Sigmoid colon (tissue), 4 donors: ENCODE measurements around the gene UBXN7.
"Not testable (repeated sequence)": the region's sequence is repeated elsewhere in the genome, so short reads cannot be mapped to it uniquely, and the experiment has no call there.

ENCODE experiments used
- EP300 ChIP-seq, 4 donors: sonication (generic); formaldehyde crosslinking; IDR thresholded peaks; one replicate each; pipeline ENCODE4 v1.6.1; 2017; ENCODE audit warnings: antibody characterized with exemption in 4 of 4
- POLR2A ChIP-seq, 2 donors: fragments of 450-650 bp; IDR thresholded peaks; one replicate each; pipeline ENCODE4 v1.6.1; 2016; ENCODE audit warnings: antibody characterized with exemption in 2 of 2, mild to moderate bottlenecking in 2 of 2, moderate library complexity in 2 of 2
- POLR2AphosphoS5 ChIP-seq, 4 donors: sonication (generic); formaldehyde crosslinking; IDR thresholded peaks; one replicate each; pipeline ENCODE4 v1.6.1; 2017; ENCODE audit warnings: antibody characterized with exemption in 4 of 4
- TF ChIP-seq, protein P1 (sequence below), 4 experiments: fragments of 450-650 bp in 3 of 4; fragments of 200-600 bp in 1 of 4; IDR thresholded peaks; one replicate each; pipeline ENCODE4 v1.5.1; 2016 to 2019; ENCODE audit warnings: antibody characterized with exemption in 4 of 4, mild to moderate bottlenecking in 3 of 4, moderate library complexity in 2 of 4

DNA sequence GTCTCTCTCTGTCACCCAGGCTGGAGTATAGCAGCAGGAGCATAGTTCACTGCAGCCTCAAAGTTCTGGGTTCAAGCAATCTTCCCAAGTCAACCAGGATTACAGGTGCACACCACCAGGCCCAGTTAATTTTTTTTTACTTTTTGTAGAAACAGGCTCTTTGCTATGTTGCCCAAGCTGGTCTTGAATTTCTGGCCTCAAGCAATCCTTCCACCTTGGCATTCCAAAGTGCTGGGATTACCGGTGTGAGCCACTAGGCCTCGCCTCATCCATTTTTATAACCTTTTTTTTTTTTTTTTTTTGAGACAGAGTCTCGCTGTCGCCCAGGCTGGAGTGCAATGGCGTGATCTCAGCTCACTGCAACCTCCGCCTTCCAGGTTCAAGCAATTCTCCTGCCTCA lies 7.8 kb downstream of the UBXN7 start:
- TF ChIP-seq, protein P1, sequence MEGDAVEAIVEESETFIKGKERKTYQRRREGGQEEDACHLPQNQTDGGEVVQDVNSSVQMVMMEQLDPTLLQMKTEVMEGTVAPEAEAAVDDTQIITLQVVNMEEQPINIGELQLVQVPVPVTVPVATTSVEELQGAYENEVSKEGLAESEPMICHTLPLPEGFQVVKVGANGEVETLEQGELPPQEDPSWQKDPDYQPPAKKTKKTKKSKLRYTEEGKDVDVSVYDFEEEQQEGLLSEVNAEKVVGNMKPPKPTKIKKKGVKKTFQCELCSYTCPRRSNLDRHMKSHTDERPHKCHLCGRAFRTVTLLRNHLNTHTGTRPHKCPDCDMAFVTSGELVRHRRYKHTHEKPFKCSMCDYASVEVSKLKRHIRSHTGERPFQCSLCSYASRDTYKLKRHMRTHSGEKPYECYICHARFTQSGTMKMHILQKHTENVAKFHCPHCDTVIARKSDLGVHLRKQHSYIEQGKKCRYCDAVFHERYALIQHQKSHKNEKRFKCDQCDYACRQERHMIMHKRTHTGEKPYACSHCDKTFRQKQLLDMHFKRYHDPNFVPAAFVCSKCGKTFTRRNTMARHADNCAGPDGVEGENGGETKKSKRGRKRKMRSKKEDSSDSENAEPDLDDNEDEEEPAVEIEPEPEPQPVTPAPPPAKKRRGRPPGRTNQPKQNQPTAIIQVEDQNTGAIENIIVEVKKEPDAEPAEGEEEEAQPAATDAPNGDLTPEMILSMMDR (IDR thresholded peaks at IDR 0.05): not testable (repeated sequence)
- TF ChIP-seq POLR2AphosphoS5, POLR2A, EP300 (IDR thresholded peaks at IDR 0.05): not testable (repeated sequence)
